ENCODE data around the gene S100Z.
"Not testable (repeated sequence)": the region's sequence is repeated elsewhere in the genome, so short reads cannot be mapped to it uniquely, and the experiment has no call there.

The S100Z gene

DNA sequence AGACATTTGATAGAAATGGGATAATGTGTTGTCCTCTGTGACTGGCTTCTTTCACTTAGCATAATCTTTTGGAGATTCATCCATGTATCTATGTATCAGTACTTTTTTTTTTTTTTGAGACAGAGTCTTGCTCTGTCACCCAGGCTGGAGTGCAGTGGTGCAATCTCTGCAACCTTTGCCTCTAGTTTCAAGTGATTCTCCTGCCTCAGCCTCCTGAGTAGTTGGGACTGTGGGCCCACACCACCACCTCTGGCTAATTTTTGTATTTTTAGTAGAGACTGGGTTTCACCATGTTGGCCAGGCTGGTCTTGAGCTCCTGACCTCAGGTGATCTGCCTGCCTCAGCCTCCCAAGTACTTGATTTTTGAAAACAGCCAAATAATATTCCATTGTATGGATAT is 23.4 kb upstream of the S100Z start:
- DNase-seq (ENCODE audit: low read depth in 2 of 2): not testable (repeated sequence)

DNA sequence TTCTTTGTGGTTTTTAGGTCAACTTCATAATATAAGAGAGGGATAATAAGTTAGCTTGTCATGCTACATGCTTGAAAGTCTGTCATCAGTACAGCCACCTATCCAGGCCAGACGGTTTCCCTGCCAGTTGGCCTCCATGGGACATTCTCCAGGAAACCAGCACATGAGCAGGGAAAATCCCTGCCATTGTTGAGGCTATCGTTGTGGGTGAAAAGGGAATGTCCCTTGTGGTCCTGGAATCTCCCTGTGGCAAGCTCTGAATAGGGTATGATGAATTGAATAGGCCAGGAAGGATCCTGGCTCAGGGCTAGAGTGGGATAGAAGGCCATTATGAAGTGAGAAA is 18.7 kb upstream of the S100Z start:
- DNase-seq (ENCODE audit: low read depth in 2 of 2): no peak

DNA sequence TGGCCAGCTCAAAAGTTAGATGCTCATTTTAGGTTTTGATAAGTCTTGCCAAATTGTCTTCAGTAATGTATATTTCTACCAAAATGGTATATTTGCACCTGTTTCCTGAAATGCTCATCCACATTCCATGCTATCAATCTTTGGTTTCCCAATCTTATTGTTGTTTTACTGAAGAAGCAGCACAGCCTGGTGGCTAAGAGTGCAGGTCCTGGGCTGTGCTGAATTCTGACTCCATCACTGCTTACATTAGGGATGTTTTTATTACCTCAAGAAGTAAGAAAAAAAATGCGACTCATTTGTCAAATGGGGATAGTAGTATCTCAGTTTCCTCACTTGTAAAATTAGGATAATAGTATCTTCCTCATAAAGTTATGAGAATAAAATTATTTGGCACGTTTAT is 13.6 kb upstream of the S100Z start:
- DNase-seq (ENCODE audit: low read depth in 2 of 2): no peak

DNA sequence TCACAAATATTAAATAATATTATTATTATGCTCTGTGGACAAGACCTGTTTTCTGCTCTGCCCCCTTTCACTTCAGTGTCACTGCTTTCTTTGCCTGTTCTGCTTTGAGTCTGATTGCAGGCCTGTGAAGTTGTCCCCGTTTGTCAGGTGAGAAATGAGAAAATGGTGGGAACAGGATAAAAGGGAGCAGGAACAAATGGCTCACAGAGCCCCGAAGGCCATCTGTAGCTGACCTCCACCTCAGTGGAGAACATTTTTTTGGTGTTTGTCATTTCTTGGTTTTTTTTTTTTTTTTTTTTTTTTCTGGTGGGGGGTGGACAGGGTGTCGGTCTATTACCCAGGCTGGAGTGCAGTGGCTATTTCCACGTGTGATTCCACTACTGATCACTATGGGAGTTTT is 13.2 kb upstream of the S100Z start:
- no peak for DNase-seq (ENCODE audit: low read depth in 2 of 2)

DNA sequence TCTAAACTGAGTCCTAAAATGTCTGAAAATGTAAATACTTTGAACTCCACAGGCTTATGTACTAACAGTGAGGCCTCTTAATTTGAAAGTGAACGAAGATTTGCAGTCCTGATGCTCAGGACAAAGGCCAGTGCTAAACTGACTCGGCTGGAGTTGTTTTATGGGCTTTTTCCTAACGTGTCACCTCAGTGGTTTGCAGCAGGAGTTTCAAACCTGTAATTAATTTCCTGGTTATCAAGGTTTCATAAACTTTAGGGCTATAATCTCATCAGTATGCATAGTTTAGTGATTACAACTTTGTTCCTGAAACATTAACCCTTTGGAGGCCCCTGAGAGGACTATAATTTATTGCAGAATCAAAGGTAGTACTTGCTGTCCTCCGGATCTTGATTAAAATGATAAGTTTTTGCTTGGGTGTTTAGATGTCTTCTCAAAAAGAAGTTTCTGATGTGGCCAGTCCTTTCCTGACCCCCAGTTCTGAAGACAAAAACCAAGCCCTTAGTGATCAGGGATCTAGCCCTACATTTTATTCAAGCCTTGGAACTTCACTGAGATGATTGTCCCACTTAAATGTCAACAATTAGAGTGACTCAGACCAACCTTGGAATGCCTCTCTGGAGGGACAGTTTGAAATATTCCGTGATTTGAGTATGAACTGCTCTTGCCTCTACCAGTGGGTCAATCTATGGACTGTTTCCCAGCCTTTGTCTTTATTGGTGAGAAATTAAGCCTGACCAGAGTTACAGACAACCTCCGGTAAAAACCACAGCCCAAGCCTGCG is 11.1 kb upstream of the S100Z start:
- no peak for DNase-seq (ENCODE audit: low read depth in 2 of 2)

DNA sequence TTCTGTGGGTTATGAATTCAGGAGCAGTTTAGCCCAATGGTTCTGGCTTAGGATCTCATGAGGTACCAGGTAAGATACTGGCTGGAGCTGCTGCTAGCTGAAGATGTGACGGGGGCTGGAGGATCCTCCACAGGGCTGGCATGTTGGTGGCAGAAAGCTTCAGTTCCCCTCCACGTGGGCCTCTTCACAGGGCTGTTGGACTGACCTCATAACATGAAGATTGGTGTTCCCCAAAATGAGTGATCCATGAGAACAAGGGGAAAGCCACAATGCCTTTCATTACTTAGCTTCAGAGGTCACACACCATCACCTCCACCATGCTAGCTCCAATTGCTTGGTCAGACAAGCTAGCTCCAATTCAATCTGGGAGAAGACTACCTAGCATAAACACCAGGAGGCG is 8.5 kb upstream of the S100Z start:
- DNase-seq (ENCODE audit: low read depth in 2 of 2): no peak

DNA sequence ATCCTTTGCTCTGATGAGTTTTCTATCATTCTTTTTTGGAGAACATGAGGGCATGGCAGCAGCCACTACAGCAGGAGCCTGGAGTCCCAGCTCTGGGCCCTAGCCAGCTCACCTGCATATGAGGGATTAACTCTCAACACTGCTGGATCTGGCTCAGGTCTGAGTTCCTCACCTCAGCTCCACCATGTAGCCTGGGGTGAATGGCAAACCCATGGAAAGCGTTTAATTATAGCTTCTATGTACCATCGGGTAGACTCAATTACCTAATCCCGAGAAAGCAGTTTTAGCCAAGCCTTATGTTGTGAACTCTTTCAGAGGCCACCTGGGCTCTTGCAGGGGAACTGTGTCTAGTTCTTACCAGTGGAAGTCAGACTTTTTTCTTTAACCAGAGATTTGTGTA is 3.9 kb upstream of the S100Z start:
- DNase-seq (ENCODE audit: low read depth in 2 of 2): no peak

DNA sequence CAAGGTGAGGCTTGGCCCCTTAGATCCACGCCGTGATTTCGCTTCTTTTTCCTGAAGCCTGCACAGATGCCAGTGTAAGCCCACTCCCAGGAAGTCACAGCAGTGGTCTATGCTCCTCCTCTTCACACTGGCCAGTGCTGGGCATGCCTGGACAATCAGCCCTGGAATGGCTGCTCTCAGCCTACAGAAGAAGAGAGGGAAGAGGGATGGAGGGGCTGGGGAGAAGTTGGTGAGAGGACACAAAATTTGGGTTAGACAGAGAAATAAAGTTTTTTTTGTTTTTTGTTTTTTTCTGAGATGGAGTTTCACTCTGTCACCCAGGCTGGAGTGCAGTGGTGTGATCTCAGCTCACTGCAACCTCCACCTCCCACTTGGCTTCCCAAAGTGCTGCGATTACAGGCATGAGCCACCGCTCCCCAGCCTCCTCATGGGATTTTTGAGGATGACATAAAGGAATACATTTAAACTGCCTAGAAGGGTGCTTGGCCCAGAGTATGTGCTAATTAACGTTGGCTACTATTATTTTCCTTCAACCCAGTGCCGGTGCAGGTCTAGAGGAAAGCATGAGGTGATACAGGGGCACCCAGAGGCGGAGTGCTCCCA is 830 bp downstream of the S100Z start:
- no peak for DNase-seq (ENCODE audit: low read depth in 2 of 2)

DNA sequence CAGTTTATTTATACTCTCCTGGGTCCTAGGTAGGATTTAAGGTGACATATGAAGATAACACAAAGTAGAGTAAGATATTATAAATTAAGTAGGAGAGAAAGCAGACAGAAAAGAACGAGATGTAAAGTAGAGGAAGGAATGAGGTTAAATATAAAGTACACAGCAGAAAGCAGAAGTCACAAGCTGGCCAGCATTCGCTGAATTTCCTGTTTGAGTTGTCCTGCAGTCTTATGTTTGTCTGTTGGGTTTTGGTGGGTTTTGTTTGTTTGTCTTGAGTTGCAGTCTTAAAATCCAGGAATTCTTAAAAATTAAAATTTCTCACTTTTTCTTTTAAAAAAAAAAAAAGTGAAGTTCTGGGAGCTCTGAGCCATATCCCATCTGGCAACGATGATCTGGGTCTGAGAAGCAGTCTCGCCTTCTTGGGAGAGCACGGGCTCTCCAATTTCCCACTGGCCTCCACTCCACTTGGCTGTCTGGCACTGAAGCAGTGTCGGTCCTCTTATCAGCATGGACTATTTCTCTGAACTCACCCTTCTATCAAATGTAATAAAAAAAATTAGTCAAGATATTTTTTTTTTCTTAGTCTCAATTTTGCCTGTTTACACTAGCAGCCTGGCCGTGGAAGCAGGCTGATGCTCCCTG is 2.0 kb downstream of the S100Z start:
- DNase-seq (ENCODE audit: low read depth in 2 of 2): no peak

DNA sequence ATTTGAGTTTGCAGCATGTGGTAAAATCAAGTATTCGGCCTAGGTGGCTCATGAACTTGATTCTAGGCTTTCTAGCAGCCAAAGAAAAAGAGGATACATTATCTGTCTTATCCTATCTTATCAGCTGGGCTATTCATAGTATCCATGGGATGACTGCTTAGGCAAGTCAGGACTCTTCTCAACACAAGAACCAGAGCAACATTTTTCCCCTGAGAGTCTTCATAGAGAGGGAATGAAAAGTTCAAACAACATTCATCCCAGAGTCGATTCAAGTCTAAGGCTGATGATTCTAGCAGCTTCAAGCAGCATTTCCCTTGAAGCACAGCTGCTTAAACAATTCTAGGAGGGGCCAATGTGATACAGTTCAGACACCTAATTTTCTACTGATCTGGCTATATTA is 3.0 kb downstream of the S100Z start:
- no peak for DNase-seq (ENCODE audit: low read depth in 2 of 2)

DNA sequence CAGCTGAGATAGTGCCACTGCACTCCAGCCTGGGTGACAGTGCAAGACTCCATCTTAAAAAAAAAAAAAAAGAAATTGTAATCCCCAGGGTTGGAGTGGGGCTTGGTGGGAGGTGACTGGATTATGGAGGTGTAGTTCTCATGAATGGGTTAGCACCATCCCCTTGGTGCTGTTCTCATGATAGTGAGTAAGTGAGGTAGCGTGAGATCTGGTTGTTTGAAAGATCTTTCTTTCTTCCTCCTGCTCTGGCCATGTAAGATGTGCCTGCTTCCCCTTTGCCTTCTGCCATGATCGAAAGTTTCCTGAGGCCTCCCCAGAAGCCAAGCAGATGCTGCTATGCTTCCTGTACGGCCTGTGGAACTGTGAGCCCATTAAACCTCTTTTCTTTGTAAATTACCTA is 3.9 kb downstream of the S100Z start:
- DNase-seq (ENCODE audit: low read depth in 2 of 2): not testable (repeated sequence)

DNA sequence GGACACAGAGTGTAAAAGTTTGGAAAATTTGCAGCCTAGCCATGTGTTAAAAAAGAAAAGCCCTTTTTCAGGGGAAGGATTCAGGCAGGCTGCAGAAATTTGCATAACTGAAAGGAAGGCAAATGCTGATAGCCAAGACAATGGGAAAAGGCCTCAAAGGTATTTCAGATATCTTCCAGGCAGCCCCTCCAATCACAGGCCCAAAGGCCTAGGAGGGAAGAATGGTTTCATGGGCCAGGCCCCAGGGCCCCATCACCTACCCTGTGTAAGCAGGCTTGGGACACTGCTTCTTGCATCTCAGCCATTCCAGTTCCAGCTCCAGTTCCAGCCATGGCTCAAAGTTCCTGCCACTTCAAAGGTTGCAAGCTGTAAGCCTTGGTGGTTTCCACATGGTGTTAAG is 4.8 kb downstream of the S100Z start:
- no peak for DNase-seq (ENCODE audit: low read depth in 2 of 2)

DNA sequence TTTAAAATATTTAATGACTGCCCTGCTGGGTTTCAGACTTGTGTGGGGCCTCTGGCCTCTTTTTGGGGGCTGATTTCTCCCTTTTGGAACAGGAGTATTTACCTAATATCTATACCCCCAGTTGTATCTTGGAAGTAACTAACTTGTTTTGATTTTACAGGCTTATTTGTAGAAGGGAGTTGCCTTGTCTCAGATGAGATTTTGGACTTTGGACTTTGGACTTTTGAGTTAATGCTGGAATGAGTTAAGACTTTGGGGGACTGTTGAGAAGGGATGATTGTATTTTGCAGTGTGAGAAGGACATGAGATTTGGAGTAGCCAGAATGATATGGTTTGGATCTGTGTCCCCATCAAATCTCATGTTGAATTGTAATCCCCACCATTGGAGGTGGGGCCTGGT is 5.7 kb downstream of the S100Z start:
- DNase-seq (ENCODE audit: low read depth in 2 of 2): not testable (repeated sequence)

DNA sequence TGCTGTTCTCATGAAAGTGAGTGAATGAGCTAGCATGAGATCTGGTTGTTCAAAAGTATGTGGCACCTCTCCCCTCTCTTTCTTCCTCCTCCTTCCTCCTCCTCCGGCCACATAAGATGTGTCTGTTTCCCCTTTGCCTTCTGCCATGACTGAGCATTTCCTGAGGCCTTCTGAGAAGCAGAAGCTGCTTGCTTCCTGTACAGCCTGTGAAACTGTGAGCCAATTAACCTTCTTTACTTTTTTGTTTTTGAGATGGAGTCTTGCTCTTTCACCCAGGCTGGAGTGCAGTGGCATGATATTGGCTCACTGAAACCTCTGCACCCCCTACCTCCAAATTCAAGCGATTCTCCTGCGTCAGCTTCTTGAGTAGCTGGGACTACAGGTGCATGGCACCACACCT is 6.1 kb downstream of the S100Z start:
- peak; percentile 11 to 26 for DNase-seq (ENCODE audit: low read depth in 2 of 2)

DNA sequence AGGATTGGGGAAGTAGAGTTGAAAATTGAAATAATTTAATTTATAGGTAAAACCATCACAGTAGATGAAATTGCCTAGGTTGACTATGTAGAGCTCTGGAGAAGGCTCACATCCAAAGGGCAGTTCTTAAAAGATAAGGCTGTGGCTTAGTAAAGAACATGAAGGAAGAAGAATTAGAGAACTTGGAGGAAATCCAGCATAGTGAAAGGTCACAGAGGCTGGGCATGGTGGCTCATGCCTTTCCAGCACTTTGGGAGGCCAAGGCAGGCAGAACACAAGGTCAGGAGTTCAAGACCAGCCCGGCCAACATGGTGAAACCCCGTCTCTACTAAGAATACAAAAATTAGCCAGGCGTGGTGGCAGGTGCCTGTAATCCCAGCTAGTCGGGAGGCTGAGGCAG is 7.0 kb downstream of the S100Z start:
- DNase-seq (ENCODE audit: low read depth in 2 of 2): not testable (repeated sequence)

DNA sequence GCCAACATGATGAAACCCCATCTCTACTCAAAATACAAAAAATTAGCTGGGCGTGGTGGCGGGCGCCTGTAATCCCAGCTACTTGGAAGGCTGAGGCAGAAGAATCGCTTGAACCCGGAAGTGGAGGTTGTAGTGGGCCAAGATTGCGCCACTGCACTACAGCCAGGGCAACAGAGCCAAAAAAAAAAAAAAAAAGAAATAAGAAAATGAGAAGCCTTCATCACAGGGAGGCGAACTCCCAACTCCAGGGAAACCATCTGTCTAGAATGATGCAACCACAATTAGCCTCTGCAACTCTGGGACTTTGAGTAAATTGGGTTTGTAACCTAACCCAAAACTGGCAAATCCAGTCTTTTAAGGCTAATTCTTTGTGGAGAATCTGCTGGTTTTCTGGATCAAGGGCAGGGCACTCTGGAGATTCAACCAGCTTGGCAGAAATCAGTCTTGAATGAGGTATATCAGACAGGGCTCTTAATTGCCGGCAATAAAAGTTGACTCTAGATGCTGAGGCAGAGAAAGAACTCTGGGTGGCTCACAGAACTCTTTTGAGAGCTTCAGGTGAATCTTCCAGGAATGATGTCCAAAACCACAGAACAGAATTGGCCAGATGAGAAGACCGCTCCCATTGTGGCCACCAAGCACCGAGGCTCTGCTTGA is 9.9 kb downstream of the S100Z start:
- no peak for DNase-seq (ENCODE audit: low read depth in 2 of 2)

DNA sequence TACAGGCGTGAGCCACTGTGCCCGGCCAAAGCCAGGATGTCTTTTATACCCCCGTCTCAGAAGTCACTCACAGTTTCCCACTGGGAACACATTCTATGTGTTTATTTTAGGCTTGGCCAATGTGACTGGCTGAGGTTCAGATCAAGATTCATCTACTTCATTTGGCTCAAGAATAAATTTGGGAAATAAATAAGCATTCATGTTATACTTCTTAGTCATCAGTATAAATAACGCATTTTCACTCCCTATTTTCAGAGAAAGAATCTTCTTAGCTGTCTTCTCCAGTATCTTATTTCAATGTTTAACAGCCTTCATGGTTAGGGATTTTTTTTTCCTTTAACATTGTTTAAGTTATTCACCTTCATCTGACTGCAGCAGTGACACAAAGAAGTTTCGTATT is 11.8 kb downstream of the S100Z start:
- DNase-seq (ENCODE audit: low read depth in 2 of 2): no peak

DNA sequence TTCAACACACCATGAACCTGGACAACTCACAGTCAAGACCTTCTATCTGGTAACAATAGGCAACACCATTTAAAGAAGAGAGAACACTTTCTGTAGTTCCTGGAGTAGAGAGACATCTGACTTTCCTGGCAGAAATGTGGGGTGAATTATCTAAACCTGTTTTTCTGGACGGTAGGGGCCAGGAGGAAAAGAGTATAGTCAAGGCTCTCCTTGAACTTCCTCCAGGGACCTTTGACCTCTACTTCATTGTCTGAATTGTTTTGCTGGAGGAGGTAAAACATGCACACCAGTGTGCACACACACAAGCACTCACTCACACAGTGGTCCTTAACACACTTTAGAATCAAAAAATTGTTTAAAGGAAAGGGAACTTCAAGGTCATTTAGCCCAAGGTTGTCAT is 13.2 kb downstream of the S100Z start:
- no peak for DNase-seq (ENCODE audit: low read depth in 2 of 2)

DNA sequence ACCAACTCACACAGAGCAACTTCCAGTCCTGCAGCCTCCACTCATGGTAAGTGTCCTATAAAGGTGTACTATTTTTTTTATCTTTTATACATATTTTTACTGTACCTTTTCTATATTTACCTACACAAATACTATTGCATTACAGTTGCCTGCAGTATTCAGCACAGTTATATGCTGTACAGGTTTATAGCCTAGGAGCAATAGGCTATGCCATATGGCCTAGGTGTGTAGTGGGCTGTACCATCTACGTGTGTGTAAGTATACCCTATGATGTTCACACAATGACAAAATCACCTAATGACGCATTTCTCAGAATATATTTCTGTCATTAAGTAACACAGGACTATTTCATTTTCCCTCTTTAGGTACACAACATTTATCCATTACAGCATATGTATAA is 16.7 kb downstream of the S100Z start:
- no peak for DNase-seq (ENCODE audit: low read depth in 2 of 2)

DNA sequence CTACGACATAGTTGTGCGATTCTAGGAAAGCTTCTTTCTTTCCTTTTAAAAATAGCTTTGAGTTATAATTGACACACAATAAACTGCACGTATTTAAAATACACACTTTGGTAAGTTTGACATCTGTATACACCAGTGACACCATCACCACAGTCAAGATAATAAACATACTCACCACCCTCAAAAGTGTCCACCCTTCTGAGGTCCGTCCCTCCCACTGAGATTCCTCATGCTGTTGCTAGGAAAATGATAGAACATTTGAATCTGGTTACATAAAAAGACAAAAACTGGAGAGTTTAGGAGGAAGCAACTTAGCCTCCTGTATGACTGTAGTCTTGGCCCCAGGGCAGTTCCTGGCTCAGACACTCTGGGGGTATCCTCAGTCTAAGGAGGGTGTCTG is 17.2 kb downstream of the S100Z start:
- no peak for DNase-seq (ENCODE audit: low read depth in 2 of 2)

DNA sequence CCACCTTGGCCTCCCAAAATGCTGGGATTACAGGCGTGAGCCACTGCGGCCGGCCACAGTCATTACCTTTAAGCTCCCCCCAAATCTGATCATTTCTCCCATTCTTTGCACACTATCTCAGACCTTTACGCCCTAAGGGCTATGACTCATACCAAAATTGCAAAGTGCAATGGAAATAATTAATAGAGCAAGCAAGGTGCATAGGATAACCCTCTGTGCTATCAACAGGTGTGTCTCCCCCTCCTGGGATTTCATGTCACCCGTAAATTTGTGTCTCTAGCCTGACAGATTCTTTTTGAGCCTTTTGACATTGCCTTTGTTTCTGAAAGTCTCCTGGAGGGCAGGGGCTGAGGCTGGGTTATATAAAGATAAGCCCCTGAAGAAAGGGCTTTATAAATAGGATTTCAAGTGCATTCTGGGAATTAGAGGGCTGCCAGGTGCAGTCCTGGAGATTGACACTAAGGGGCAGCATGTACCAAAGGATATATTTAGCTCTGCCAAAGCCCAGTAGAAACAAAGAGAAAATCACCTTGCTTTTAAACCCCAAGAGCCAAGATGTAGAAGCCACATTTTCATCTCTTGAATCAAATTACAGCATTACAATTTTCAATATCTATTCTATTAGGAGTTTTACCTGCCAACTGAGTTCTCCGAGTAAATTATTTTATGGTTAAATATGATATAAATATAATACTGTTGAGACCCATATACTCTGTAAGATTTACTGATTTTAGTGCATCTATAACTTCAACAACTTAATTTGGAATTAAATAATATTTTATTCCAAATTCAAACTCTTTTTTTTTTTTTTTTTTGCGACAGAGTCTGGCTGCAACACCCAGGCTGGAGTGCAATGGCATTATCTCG is 18.2 kb downstream of the S100Z start:
- DNase-seq (ENCODE audit: low read depth in 2 of 2): peak; percentile 28 to 51

DNA sequence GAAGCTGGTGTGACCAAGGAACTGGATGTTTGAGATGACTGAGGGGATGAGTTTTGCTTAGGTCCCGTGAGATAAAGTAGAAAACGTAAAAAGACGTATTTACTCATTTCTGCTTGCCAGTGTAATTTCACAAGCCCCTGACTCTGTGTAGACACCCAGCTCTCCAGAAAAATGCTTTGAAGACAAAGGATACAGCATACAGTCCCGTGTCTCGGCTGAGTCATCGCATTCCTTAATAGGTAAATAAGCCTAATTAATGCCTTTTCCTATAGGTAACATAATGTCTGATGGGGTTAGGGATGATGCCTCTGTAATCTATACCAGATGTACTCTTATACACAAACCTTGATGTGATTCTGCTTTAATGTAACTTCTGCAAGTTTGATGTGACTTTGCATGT is 20.2 kb downstream of the S100Z start:
- DNase-seq (ENCODE audit: low read depth in 2 of 2): no peak

Measured in stimulated activated CD4-positive, alpha-beta T cell treated with anti-CD3 and anti-CD28 coated beads, Interleukin-15, amount 100 ng/mL, for 48 hours (primary cell).